Fibroblast of pulmonary artery (primary cell): ENCODE results near the gene IL25.

Experiments
- DNase-seq: peaks from one replicate; pipeline ENCODE4 v3.0.0-alpha.2; 2010; ENCODE audit warnings: low read depth
- H3K4me3 ChIP-seq: replicated peaks from 2 replicates; pipeline ENCODE4 v1.5.1; 2011; ENCODE audit warnings: low read depth, mild to moderate bottlenecking, control low read depth, low read length, moderate library complexity
- CTCF ChIP-seq: IDR thresholded peaks from 2 replicates; pipeline ENCODE4 v1.5.1; 2011; ENCODE audit warnings: mild to moderate bottlenecking, control low read depth, low read length, inconsistent platforms; ENCODE audit errors: missing control alignments

Gene IL25

GRCh38 chr14:23335623-23336022 lies 37.0 kb upstream of the IL25 start:
- no peak for TF ChIP-seq CTCF
- H3K4me3 ChIP-seq = no peak overlapping the region
- DNase-seq = no peak

- no peak for DNase-seq
- no peak overlapping the region for H3K4me3 ChIP-seq
- no peak for TF ChIP-seq CTCF
These were observed 32.9 kb upstream of the IL25 start for GRCh38 chr14:23339506-23340268.

GRCh38 chr14:23344481-23344880 lies 28.1 kb upstream of the IL25 start:
- no peak for DNase-seq
- H3K4me3 ChIP-seq = no peak overlapping the region
- no peak for TF ChIP-seq CTCF

GRCh38 chr14:23345987-23346692 lies 26.5 kb upstream of the IL25 start:
- H3K4me3 ChIP-seq = no peak overlapping the region
- TF ChIP-seq CTCF = no peak
- DNase-seq = no peak

- no peak for TF ChIP-seq CTCF
- H3K4me3 ChIP-seq = no peak overlapping the region
- no peak for DNase-seq
These were observed 25.8 kb upstream of the IL25 start for GRCh38 chr14:23346693-23347405.

- no peak for TF ChIP-seq CTCF
- DNase-seq = no peak
- no peak overlapping the region for H3K4me3 ChIP-seq
These were observed 25.0 kb upstream of the IL25 start for GRCh38 chr14:23347406-23348296.
